ENCODE results near the gene SP9. TPM values are rescaled to one million over a fixed set of nuclear protein-coding genes. Genes with fewer than 3 reads are reported as not detected.

The SP9 gene
- polyA plus RNA-seq, 1 donor (not counting 4 experiments of a cell fraction or from before 2014, with no cell fraction given): not detected

- Histone ChIP-seq H3K27ac (ENCODE audit: control insufficient read depth, insufficient read depth, low read length) (no peak overlapping the region), H3K4me2 (ENCODE audit: control insufficient read depth, extremely low read depth, insufficient read depth, low read depth, low read length) (no peak overlapping the region), H2AFZ (ENCODE audit: control insufficient read depth, low read length) (no peak overlapping the region), H3K9ac (ENCODE audit: control insufficient read depth, extremely low read depth, insufficient read depth, low read length) (no peak overlapping the region), H3K4me1 (ENCODE audit: control insufficient read depth, extremely low read depth, insufficient read depth, low read length) (no peaks in the 10 kb centered on the region), H3K9me1 (ENCODE audit: control insufficient read depth, extremely low read depth, insufficient read depth, low read length) (no peaks in the 10 kb centered on the region), H3K79me2 (ENCODE audit: control insufficient read depth, insufficient read depth, low read length) (no peaks in the 10 kb centered on the region), H3K27me3 (ENCODE audit: control insufficient read depth, extremely low read depth, insufficient read depth, low read length) (no peaks in the 10 kb centered on the region), H3K4me3 (ENCODE audit: control insufficient read depth in 2 of 3, extremely low read depth in 1 of 3, insufficient read depth in 2 of 3, low read depth in 1 of 3, low read length in 3 of 3) (no peak overlapping the region), H4K20me1 (ENCODE audit: control insufficient read depth, extremely low read depth, insufficient read depth, low read length) (no peaks in the 10 kb centered on the region), H3K36me3 (ENCODE audit: control insufficient read depth in 2 of 2, extremely low read depth in 1 of 2, insufficient read depth in 2 of 2, low read length in 2 of 2) (peaks cover 0 to 1% of the 10 kb centered on the region in 2 experiments), H3K9me3 (ENCODE audit: control insufficient read depth, low read depth, low read length) (no peaks in the 10 kb centered on the region)
- FAIRE-seq (no peak), DNase-seq (ENCODE audit: low read depth, low spot score) (no peak)
- TF ChIP-seq CTCF (optimal IDR thresholded peaks at IDR 0.05 in 1 of 3, IDR thresholded peaks at IDR 0.05 in 1 of 3, conservative IDR thresholded peaks at IDR 0.05 in 1 of 3; ENCODE audit: extremely low read depth in 1 of 3, insufficient read depth in 2 of 3, low read length in 3 of 3) (peak in 2 of 3 experiments; percentile 18 to 28), EZH2 (IDR thresholded peaks at IDR 0.05; ENCODE audit: low read length) (no peak)
- dilution Hi-C loops (cut with MboI; ENCODE audit: extremely low pct_ligation_motif_present, low sequenced_read_pairs): no loop called here
Observed at GRCh38 chr2:174350018-174350417, 15.3 kb downstream of the SP9 start.

- H2AFZ ChIP-seq (ENCODE audit: control insufficient read depth, low read length): no peak overlapping the region
- no peak overlapping the region for H3K27ac ChIP-seq (ENCODE audit: control insufficient read depth, insufficient read depth, low read length)
- no peak overlapping the region for H3K4me2 ChIP-seq (ENCODE audit: control insufficient read depth, extremely low read depth, insufficient read depth, low read depth, low read length)
- dilution Hi-C loops (cut with MboI; ENCODE audit: extremely low pct_ligation_motif_present, low sequenced_read_pairs): no loop called here
- no peak for TF ChIP-seq EZH2 (IDR thresholded peaks at IDR 0.05; ENCODE audit: low read length)
- no peak for TF ChIP-seq CTCF (optimal IDR thresholded peaks at IDR 0.05 in 1 of 3, IDR thresholded peaks at IDR 0.05 in 1 of 3, conservative IDR thresholded peaks at IDR 0.05 in 1 of 3; ENCODE audit: extremely low read depth in 1 of 3, insufficient read depth in 2 of 3, low read length in 3 of 3)
- no peaks in the 10 kb centered on the region for H4K20me1 ChIP-seq (ENCODE audit: control insufficient read depth, extremely low read depth, insufficient read depth, low read length)
- H3K9ac ChIP-seq (ENCODE audit: control insufficient read depth, extremely low read depth, insufficient read depth, low read length): no peak overlapping the region
- FAIRE-seq: no peak
- no peaks in the 10 kb centered on the region for H3K27me3 ChIP-seq (ENCODE audit: control insufficient read depth, extremely low read depth, insufficient read depth, low read length)
- H3K4me3 ChIP-seq (ENCODE audit: control insufficient read depth in 2 of 3, extremely low read depth in 1 of 3, insufficient read depth in 2 of 3, low read depth in 1 of 3, low read length in 3 of 3): no peak overlapping the region
- peaks cover 0 to 1% of the 10 kb centered on the region in 2 experiments for H3K36me3 ChIP-seq (ENCODE audit: control insufficient read depth in 2 of 2, extremely low read depth in 1 of 2, insufficient read depth in 2 of 2, low read length in 2 of 2)
- H3K9me1 ChIP-seq (ENCODE audit: control insufficient read depth, extremely low read depth, insufficient read depth, low read length): no peaks in the 10 kb centered on the region
- no peaks in the 10 kb centered on the region for H3K9me3 ChIP-seq (ENCODE audit: control insufficient read depth, low read depth, low read length)
- no peaks in the 10 kb centered on the region for H3K79me2 ChIP-seq (ENCODE audit: control insufficient read depth, insufficient read depth, low read length)
- no peak for DNase-seq (ENCODE audit: low read depth, low spot score)
- no peaks in the 10 kb centered on the region for H3K4me1 ChIP-seq (ENCODE audit: control insufficient read depth, extremely low read depth, insufficient read depth, low read length)
Observed at GRCh38 chr2:174350593-174351181, 15.9 kb downstream of the SP9 start.
